NCI-H2196 (cell line): ENCODE results near the gene PDGFC.

ENCODE experiments used
- DNase-seq: peaks from one replicate; lab custom pipeline; 2025; ENCODE audit not compliant: unreplicated experiment; lab: John Stamatoyannopoulos, UW

PDGFC gene

DNA sequence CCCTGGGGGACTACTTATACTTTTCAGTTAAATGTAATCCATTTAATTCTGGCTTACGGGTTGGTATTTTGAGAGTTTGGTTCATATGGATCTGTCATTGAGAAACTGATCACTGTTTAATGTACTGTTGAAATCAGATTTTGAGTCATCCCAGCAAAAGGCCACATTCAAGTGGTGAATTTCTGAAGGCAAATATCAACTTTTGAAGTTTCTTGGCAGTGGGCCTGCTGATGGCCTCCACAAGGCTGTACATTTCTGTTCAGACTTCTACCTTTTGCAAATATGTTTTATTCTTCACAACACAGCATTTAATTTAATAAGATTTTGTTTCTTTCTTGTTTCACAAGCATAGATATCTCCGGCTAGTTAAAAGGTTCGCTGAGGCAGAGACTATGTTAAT lies 138.7 kb downstream of the PDGFC start:
- DNase-seq, result no peak

DNA sequence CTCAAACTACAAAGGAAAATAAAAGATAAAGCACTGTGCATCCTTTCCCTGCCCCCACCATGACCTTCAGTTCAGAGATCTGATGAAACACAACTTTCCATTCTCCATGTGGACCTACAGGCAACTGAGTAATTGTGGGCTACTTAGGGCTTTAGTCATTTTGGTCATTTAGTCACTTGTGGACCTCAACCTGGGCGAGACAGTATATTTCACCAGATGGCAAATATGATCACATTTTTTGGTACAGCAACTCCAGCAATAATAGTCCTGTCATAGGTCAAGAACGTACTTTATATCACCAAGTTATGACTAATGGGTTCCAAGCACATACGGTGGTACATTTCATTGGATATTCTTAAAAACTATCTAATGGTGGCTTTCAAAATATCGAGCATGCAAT lies 141.2 kb downstream of the PDGFC start:
- DNase-seq, result no peak

DNA sequence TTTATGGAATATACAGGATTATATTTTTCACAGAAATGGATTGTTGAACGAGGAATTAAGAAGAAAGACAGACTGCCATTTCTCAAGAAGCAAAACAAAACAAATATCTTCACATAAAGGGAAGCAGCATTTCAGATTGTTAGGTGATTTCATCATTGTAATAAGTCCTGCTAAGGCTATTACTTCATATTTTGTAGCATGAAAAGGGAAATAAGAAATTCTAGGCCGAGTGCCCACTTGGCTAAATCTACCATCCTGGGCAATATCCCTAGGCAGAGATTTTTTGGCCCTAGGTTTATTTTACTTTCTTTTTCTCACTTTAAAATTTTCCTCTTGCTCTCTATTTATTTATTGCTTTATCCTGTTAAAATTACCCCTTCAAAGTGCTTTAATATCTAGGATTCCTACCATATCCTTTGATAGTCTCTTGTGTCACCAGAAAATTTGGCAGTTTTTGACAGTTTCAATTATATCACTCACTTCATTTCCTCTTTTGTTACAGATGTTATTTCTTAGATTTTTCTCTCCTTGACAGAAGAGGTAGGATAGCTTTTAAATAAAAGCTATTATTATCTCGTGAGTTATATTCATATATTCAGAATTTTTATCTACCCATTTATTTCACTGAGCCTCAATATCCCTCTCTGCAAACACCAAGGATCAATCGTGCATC lies 142.3 kb downstream of the PDGFC start:
- no peak for DNase-seq

DNA sequence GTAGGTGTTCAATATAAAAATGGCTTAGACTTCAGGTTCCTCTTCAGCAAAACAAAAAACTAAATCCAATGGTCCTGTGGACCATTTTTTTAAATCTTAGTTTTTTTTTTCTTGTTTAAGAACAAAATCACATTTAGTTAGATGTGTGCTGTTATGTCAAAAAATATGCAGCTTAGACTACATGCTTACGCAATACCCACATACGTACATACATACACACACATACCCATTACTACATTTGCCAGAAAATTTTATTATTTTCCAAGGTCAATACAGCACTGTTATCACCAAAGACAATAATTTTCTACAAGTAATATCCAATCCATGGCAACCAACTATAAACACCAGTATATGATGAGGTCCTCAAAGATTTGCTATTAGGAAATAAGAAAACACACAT lies 144.1 kb downstream of the PDGFC start:
- no peak for DNase-seq

DNA sequence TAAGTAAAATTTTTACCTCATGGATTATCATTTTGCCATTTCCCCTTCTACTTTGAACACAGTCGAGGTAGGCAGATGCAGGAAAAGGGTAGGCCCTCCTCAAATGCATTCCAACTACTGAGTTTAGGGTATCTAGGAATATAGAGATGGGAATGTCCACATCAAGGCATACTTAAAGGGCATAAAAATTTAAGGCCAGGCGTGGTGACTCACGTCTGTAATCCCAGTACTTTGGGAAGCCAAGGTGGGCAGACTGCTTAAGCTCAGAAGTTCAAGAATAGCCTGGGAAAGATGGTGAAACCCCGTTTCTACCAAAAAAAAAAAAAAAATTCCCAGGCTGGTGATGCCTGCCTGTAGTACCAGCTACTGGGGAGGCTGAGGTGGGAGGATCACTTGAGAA lies 146.5 kb downstream of the PDGFC start:
- no peak for DNase-seq

DNA sequence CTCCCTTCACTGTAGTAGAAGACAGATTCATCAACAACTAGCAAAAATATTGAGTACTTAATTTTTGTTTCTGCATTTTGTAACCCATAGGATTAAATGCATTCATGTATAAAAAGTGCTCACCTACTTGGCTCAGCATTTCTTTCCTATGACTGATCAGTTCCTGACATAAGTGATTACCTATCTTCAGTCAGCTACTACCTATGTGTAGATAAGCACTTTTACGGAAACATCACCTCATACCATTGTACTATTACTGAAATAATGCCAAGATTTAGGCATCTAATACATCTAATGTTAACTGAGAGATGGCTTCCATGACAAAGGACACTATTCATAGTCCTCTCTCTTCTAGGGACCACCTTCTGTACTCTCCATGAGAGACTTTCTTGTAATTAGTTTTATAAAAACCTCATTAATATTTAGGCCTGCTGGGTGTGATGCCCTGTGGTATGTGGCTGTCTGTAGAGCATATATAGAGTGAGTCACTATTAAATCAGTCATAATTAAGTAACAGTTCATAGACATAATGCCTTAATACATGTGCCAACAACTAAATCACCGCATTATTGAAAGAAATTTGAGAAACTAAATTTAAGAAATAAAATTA lies 147.0 kb downstream of the PDGFC start:
- DNase-seq, result no peak

DNA sequence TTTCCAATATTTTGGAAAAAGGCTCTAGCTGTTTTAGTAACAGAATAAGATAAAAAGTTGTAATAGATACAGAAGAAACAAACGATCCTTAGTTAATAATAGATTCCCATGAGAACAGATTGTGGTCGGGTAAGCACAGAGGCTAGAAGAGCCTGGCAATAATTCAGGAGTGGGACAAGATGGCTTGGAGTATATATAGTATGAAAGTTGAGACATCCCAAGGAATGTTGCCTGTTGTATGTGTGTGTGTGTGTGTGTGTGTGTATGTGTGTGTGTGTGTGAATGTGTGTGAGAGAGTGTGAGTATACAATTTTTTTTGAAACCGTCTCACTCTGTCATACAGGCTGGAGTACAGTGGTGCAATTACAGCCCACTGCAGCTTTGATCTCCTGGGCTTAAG lies 150.7 kb downstream of the PDGFC start:
- DNase-seq, result no peak

DNA sequence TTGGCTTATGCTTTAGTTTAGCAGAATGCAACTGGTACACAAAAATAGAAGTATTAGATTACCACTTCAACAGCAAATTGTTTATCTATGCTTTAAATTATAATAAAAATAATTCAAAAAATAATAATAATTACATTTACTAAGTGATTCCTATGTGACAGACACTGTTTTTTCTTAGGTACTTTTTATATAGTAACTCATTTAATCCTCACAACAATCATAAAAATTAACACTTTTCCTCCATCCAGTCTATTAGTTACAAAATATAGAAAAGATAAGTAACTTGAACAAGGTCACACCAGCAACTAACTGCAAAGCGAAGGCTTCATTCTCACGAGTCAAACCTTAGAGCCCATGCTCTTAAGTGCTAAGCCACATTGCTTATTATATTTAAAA lies 155.2 kb downstream of the PDGFC start:
- DNase-seq, result no peak

DNA sequence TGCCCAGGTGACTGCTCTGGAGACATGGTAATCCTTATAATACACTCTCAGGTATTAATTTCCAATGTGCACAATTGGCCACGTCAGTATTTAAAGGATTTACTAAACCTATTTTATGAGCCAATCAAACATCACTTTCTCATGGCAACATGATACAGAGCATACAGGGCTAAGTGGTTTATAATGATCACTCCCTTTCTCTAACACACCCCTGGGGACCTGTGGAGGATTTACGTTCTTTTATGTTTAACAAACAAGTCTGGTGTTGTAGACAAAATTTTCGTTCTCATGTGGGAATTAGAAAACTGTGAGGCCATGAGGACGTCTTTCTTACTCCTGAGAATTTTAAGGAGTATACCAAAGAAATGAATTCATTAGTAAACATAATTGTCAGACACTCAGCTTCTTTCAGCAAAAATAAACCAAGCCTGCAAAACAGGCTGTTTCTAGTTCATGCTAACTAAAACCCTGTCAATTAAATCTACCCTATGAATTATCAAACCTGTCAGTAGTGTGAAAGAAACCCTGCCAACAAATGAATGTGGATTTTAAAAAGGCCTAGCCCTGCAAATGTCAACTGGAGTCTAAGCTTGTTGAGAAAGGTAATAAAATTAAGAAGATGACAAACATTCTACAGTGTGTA lies 155.8 kb downstream of the PDGFC start:
- peak; percentile 44 for DNase-seq

DNA sequence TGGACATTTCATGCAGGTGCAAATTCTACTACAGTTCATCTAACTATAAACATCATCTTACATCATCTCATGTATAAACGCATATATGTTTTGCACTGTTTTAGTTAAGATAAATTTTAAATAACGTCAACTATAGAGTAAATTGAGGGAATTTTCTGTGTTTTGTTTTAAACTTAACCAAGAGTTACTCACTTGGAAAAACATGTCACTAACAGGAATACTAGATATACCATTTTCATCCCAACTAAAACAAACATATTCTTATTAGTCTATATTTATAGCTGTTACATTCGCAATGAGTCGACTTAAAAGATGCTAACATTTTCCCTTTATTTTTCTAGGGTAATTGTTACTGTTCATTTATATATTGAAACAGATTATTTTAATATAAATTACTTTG lies 159.6 kb downstream of the PDGFC start:
- no peak for DNase-seq

DNA sequence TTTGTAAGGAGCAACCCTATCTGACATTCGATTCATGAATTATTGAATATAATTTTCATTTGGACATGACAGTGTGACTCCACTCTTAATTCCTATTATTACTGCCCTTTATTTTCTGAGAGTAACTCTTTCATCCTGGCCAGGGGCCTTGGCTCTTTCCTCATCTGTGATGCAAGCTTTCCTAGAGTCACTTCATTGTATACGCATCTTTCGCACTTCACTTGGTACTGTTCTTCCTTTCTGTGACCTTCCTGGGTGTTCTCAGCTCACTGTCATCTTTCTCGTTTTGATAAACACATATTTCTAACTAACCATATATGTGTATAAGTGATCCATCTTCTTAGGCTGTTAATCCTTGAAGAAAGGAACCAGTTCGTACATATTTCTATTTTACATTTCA lies 160.3 kb downstream of the PDGFC start:
- no peak for DNase-seq

DNA sequence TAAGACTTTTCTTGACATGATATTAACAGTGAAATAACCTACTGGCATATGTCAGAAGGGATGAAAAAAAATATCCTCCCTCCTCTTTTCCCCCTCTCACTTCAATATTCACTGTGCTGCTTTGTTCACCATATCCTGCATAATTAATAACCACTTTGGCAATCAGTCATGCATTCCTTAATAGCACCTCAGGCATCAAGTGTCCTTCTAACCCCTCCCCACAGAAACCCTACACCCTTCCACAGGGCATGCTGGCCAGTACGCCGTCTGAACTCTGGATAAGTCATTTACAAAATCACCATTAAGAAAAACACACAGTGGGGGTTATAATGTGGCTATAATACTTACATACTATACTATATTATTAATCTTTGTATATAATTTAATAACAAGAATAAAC lies 165.9 kb downstream of the PDGFC start:
- no peak for DNase-seq

DNA sequence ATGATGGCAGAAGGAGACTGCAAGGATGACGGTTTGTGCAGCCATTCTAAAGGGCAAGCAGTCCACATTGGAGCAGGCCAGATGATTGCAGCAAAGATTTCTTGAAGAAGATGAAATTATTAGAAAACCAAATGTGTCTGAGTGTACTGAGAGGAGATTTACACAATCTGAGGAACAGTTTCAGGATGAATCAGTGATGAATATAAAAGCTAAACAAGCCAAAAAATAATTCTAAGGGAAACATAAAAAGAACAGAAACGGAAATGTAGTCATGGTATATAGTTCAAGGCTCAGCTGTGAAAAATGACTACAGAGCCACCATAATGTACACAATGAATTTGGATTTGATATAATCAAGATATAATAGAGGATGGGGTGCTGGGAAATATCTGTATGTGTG lies 168.5 kb downstream of the PDGFC start:
- no peak for DNase-seq

DNA sequence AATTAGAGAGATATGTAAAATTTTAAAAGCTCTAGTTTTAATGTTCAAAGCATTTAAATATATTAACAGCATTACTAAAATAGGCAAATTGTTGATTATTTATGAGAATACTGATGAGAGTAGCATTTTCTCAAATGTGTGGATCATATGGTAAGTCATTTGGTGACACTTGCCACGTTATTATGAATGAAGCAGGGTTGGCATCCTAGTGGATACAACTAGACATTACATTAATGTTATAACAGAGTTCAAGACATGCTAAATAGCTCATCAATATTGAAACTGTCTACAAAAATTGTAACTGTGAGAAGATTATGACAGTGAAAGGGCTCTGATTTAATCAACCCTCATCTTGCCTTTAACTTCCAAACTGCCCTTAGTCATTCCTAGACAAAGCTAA lies 171.1 kb downstream of the PDGFC start:
- no peak for DNase-seq

DNA sequence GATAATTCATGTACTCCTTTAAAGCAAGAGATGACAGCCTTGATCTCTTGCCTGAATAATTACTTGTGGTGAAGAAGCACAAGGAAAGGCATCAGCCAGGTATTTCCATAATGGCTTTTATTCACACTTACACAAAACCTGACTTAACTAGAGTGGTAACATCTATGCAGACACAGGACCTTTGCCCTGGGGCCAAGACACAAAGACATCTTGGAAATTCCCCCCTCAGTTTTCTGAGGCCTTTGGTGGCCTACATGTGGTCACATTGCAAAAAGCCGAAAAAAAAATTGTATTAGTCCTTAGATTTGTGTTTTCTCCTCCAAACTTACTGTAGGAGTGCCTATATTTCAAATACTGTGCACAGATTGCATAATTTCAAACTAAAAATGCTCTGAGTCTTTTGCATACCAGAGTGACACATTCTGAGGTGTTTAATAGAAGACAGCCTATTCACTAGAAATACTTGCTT lies 172.4 kb downstream of the PDGFC start:
- DNase-seq, result no peak

DNA sequence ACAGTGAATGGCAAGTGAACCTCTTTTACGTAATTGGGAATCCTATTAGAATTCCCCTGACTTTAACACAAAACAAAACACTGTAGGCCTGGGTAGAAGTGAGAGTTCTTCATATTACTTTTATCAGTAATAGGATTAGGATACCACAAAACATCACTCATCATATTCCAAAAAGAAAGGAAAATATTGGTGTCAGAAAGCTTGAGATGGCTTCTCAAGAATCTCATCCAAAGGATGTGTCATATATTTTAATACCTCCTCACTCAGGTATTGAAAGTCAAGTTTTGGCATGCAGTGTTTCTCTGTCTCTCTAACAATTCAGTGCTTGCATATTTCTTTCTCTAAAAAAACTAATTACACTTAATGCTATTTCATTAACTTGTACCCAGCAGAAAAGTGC lies 173.2 kb downstream of the PDGFC start:
- DNase-seq, result no peak

DNA sequence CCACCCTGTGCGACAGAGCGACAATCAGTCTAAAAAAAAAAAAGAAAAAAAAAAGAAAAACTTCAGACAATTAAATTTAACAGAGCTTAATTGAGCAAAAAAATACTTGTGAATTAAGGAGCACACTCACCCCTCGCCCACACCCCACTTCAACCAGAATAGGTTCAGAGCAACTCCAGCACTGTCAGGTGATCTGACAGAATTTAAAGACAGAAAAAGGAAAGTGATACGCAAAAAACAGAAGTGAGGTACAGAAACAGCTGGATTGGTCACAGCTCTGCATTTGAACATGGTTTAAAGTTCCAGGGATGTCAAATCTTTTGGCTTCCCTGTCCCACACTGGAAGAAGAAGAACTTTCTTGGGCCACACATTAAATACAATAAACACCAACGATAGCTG lies 174.4 kb downstream of the PDGFC start:
- no peak for DNase-seq

DNA sequence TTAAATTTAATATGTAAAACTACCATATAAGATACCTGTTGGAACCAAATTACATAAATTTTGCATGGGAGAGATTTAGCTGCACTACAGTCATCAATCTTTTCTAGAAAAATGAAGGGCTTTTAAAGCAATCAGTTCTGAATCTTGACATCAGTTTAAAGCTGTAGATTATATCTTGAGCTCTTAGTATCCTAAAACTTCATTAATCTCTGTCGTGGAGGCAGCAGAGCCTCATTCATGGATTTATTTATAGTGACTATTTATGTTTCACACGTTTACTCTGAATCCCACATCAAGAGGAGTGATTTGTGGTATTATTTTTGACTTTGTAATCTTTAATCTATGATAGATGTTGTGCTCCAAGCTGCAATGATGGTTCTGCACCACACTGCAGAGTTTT lies 175.9 kb downstream of the PDGFC start:
- no peak for DNase-seq

DNA sequence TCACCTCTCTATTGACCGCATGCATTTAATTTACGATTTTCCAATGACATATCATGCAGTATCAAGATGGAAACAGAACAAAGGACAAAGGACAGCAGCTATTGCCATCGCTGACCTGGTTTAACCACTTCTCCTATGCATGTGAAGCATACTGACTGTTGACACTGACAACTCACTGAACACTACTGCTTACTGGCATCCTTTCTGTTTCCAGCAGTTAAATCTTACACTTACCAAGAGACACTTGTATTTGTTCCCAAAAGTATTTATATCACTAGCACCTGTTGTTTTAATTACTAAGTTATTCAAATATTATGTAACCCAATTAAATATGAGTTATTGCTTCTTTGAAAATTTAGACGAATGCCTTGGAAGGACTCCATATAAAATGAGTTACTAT lies 176.7 kb downstream of the PDGFC start:
- peak; percentile 5 for DNase-seq

DNA sequence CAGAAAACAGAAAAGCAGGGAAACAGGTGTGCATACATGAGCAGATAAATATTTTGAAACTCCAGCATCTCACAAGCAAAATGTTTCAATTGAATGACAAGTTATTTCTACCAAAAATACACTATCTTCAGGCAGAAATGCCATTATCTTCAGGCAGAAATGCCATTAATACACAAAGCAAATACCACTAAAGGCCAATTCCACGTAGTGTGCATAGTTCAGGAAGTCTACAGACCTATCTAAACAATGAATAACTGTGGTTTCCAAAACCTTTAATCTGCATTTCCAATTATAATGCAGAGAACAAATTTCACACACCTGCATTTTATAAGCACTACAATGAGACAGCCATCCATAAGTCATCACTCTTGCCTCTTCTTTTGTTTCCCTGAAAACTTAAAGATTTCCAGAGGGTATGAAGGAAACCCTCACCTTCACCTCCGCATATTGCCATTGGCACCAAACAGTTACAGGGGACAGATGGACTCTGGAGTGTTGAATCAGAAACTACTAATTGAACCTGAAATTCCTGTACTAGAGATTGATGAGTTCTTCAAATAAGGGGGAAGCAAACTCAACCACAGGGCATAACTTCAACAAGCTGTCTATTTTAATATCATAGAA lies 179.0 kb downstream of the PDGFC start:
- DNase-seq, result no peak

DNA sequence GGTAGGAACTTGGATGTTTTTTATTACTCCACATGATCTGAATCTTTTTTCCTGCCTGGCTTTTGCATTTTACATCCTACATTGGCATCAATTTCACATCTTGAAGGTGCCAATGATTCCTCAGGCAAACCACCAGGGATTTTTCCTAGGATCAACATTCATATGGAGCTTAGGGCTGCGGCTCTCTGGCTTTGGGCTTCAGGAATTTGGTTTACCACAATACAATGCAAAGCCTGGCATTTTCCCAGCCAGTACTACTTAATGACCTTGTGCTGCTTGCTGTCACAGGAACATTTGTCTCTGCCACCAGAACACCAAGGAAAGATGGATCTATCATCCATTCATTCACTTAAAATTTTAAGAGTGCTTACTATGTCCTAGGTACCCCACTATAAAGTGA lies 180.7 kb downstream of the PDGFC start:
- no peak for DNase-seq

DNA sequence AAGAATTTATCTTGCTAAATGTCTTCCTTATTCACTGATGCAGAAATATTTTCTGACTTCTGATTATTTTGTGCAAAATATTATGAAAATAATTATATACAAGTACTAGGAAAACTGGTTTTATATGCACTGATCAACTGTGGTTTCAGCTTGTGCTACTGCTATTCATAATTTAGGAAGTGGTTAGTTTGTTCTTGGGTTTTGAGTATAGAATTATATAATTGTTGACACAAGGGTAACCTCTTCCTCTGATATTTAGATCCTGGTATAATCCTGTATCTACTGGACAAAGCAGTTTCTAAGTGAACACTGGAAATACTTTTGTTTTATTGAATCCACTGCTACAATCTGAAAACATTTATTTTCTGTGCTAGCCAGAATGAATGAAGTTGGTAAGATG lies 182.8 kb downstream of the PDGFC start:
- no peak for DNase-seq
